IMR-90 (cell line): ENCODE data around the gene CD80. TPM values are rescaled to one million over a fixed set of nuclear protein-coding genes. Genes with fewer than 3 reads are reported as not detected.

ENCODE experiments used
- ATAC-seq: fragments of 200-7000 bp; cut with Tn5 transposase; 2 replicates; pipeline ENCODE4 v1.9.1; 2020; ENCODE audit warnings: low read depth, mild to moderate bottlenecking, moderate library complexity
- BruUV-seq: library from RNA; stranded (reverse); fragments of 400-500 nt; replicated peaks from 2 replicates; lab custom pipeline; 2021; lab: Mats Ljungman, UMichigan
- CTCF ChIA-PET: fragments of 300-600 bp; formaldehyde crosslinking; extraction: SDS; loops from one replicate; lab custom pipeline; 2021; ENCODE audit warnings: antibody characterized with exemption; lab: Yijun Ruan, JAX
- POLR2A ChIA-PET: fragments of 300-600 bp; sonication (Branson Sonifier 250); formaldehyde crosslinking; loops from one replicate; lab custom pipeline; 2022; ENCODE audit warnings: antibody characterized with exemption; ENCODE audit not compliant: unreplicated experiment; lab: Charles Lee
- DNase-seq: peaks from one replicate; pipeline ENCODE4 v3.0.0; 2013
- H2AFZ ChIP-seq: replicated peaks from 2 replicates; pipeline ENCODE3; 2013; ENCODE audit warnings: low read length, mild to moderate bottlenecking; ENCODE audit not compliant: poor library complexity
- H2AK5ac ChIP-seq: 2 replicates; pipeline ENCODE4 v1.6.1; 2013; ENCODE audit warnings: low read depth, low read length, inconsistent platforms
- H2AK9ac ChIP-seq: replicated peaks from 2 replicates; pipeline ENCODE3; 2013; ENCODE audit warnings: mild to moderate bottlenecking, low read depth, low read length, moderate library complexity; ENCODE audit not compliant: poor library complexity
- H2BK120ac ChIP-seq: 2 replicates; pipeline ENCODE4 v1.6.1; 2013; ENCODE audit warnings: low read depth, low read length, inconsistent platforms
- H2BK15ac ChIP-seq: 3 replicates; pipeline ENCODE4 v1.6.1; 2013; ENCODE audit warnings: low read depth, low read length, inconsistent platforms
- H2BK20ac ChIP-seq: 2 replicates; pipeline ENCODE4 v1.6.1; 2013; ENCODE audit warnings: low read depth, mild to moderate bottlenecking, inconsistent platforms, low read length, moderate library complexity
- H2BK5ac ChIP-seq: 2 replicates; pipeline ENCODE4 v1.6.1; 2013; ENCODE audit warnings: mild to moderate bottlenecking, low read depth, low read length, inconsistent platforms; ENCODE audit not compliant: poor library complexity, severe bottlenecking
- H3K14ac ChIP-seq: replicated peaks from 2 replicates; pipeline ENCODE4 v1.6.1; 2013; ENCODE audit warnings: low read depth, low read length, inconsistent platforms
- H3K18ac ChIP-seq: 2 replicates; pipeline ENCODE4 v1.6.1; 2013; ENCODE audit warnings: low read depth, low read length, control low read depth
- H3K23ac ChIP-seq: 2 replicates; pipeline ENCODE4 v1.6.1; 2013; ENCODE audit warnings: low read depth, low read length, inconsistent platforms
- H3K27ac ChIP-seq: 2 replicates; pipeline ENCODE4 v1.5.1; 2013; ENCODE audit warnings: mild to moderate bottlenecking, control low read depth, low read length; ENCODE audit not compliant: insufficient read depth
- H3K27me3 ChIP-seq: 2 replicates; pipeline ENCODE4 v1.6.1; 2013; ENCODE audit warnings: low read length; ENCODE audit not compliant: control insufficient read depth, insufficient read depth
- H3K36me3 ChIP-seq: 2 replicates; pipeline ENCODE4 v1.6.1; 2013; ENCODE audit warnings: low read length, mixed read lengths; ENCODE audit not compliant: control insufficient read depth, insufficient read depth
- H3K4ac ChIP-seq: 2 replicates; pipeline ENCODE4 v1.6.1; 2013; ENCODE audit warnings: low read depth, low read length, inconsistent platforms
- H3K4me1 ChIP-seq: 2 replicates; pipeline ENCODE4 v1.6.1; 2013; ENCODE audit warnings: low read length, mixed read lengths; ENCODE audit not compliant: control insufficient read depth, insufficient read depth
- H3K4me2 ChIP-seq: 2 replicates; pipeline ENCODE4 v1.6.1; 2013; ENCODE audit warnings: low read depth, mild to moderate bottlenecking, control low read depth, low read length, moderate library complexity
- H3K4me3 ChIP-seq: 2 replicates; pipeline ENCODE4 v1.5.1; 2013; ENCODE audit warnings: low read depth, mild to moderate bottlenecking, control low read depth, low read length, moderate library complexity; ENCODE audit not compliant: insufficient read depth
- H3K56ac ChIP-seq: 2 replicates; pipeline ENCODE4 v1.6.1; 2013; ENCODE audit warnings: low read length, inconsistent platforms; ENCODE audit not compliant: insufficient read depth; ENCODE audit errors: extremely low read depth
- H3K79me1 ChIP-seq, 2 experiments: 2 replicates each; pipeline ENCODE4 v1.6.1; 2013; ENCODE audit warnings: low read length in 2 of 2, inconsistent platforms in 1 of 2, low read depth in 1 of 2
- H3K9ac ChIP-seq: 2 replicates; pipeline ENCODE4 v1.6.1; 2013; ENCODE audit warnings: low read depth, low read length, control low read depth
- H3K9me1 ChIP-seq: 2 replicates; pipeline ENCODE4 v1.6.1; 2013; ENCODE audit warnings: low read length, inconsistent platforms; ENCODE audit not compliant: insufficient read depth
- H3K9me3 ChIP-seq: 2 replicates; pipeline ENCODE4 v1.6.1; 2013; ENCODE audit warnings: low read length; ENCODE audit not compliant: control insufficient read depth, insufficient read depth
- H4K20me1 ChIP-seq: 2 replicates; pipeline ENCODE4 v1.6.1; 2013; ENCODE audit warnings: low read length, inconsistent platforms; ENCODE audit not compliant: insufficient read depth
- H4K5ac ChIP-seq: 2 replicates; pipeline ENCODE4 v1.6.1; 2013; ENCODE audit warnings: mild to moderate bottlenecking, low read depth, low read length, control low read depth
- H4K8ac ChIP-seq, 2 experiments: 2 replicates each; pipeline ENCODE4 v1.6.1; 2013; ENCODE audit warnings: low read depth in 2 of 2, low read length in 2 of 2, control low read depth in 1 of 2, inconsistent platforms in 1 of 2
- H4K91ac ChIP-seq: 2 replicates; pipeline ENCODE4 v1.6.1; 2013; ENCODE audit warnings: low read depth, low read length, inconsistent platforms; ENCODE audit not compliant: insufficient read depth
- BHLHE40 ChIP-seq: fragments of 150-350 bp; IDR thresholded peaks from 2 replicates; pipeline ENCODE4 v1.6.1; 2016; ENCODE audit warnings: mild to moderate bottlenecking, low read depth, low read length
- CEBPB ChIP-seq: IDR thresholded peaks from 2 replicates; pipeline ENCODE4 v1.6.1; 2012; ENCODE audit warnings: low read depth, low read length, improper control_type of control experiment
- CHD1 ChIP-seq: IDR thresholded peaks from 2 replicates; pipeline ENCODE4 v1.6.1; 2012; ENCODE audit warnings: low read depth, low read length, improper control_type of control experiment
- ELK1 ChIP-seq: fragments of 150-350 bp; IDR thresholded peaks from 2 replicates; pipeline ENCODE4 v1.6.1; 2016; ENCODE audit warnings: low read depth, mild to moderate bottlenecking, low read length, moderate library complexity, borderline replicate concordance
- MAFK ChIP-seq: IDR thresholded peaks from 2 replicates; pipeline ENCODE4 v1.6.1; 2012; ENCODE audit warnings: low read depth, low read length, improper control_type of control experiment
- MAZ ChIP-seq: IDR thresholded peaks from 2 replicates; pipeline ENCODE4 v1.6.1; 2012; ENCODE audit warnings: low read depth, mild to moderate bottlenecking, low read length, improper control_type of control experiment, moderate library complexity, borderline replicate concordance
- MXI1 ChIP-seq: IDR thresholded peaks from 2 replicates; pipeline ENCODE4 v1.6.1; 2012; ENCODE audit warnings: low read depth, mild to moderate bottlenecking, low read length, moderate library complexity, borderline replicate concordance
- POLR2A ChIP-seq: IDR thresholded peaks from 2 replicates; pipeline ENCODE4 v1.6.1; 2012; ENCODE audit warnings: mild to moderate bottlenecking, low read depth, low read length
- RCOR1 ChIP-seq: IDR thresholded peaks from 2 replicates; pipeline ENCODE4 v1.6.1; 2012; ENCODE audit warnings: mild to moderate bottlenecking, low read length, improper control_type of control experiment; ENCODE audit not compliant: insufficient replicate concordance
- RFX5 ChIP-seq: IDR thresholded peaks from 2 replicates; pipeline ENCODE4 v1.8.0; 2012; ENCODE audit warnings: low read depth, mild to moderate bottlenecking, low read length, moderate library complexity
- SMC3 ChIP-seq: fragments of 150-350 bp; IDR thresholded peaks from 2 replicates; pipeline ENCODE4 v1.6.1; 2016; ENCODE audit warnings: low read depth, mild to moderate bottlenecking, antibody characterized with exemption, low read length, moderate library complexity
- USF2 ChIP-seq: fragments of 150-350 bp; IDR thresholded peaks from 2 replicates; pipeline ENCODE4 v1.6.1; 2017; ENCODE audit warnings: mild to moderate bottlenecking, antibody characterized with exemption, low read length, low read depth
- WGBS, 2 experiments: methylation state at CpG; one replicate each; pipeline versions ENCODE4 v1.1.5 to v1.1.7; 2013; ENCODE audit warnings: missing lambda C conversion rate in 2 of 2; ENCODE audit not compliant: insufficient read length in 1 of 2; ENCODE audit errors: extremely low coverage in 2 of 2; 5-methylcytosine and 5-hydroxymethylcytosine counted together
- dilution Hi-C: fragments of 300-500 bp; cut with HindIII; formaldehyde crosslinking; loops from one replicate; pipeline ENCODE4 v1.14.3; 2018; ENCODE audit warnings: low sequenced_read_pairs; ENCODE audit not compliant: unreplicated experiment
- in situ Hi-C: fragments of 300-500 bp; cut with MboI; formaldehyde crosslinking; loops from 3 replicates; pipeline ENCODE4 v1.14.3; 2019; ENCODE audit warnings: low sequenced_read_pairs, inconsistent platforms, mixed read lengths
- intact Hi-C: fragments of 100-400 bp; cut with micrococcal nuclease; formaldehyde crosslinking; loops from 2 replicates; pipeline ENCODE4 v1.10.0; 2022
- polyA plus RNA-seq, 3 experiments: library from polyadenylated mRNA; depleted of rRNA; stranded (reverse); fragments of >200 nt; gene quantifications; 2 replicates each; pipeline ENCODE4 v1.2.3, GENCODE V29; 2012; ENCODE audit warnings: low replicate concordance in 1 of 3
- total RNA-seq: library from RNA; depleted of rRNA; stranded (reverse); fragments of >200 nt; gene quantifications from 2 replicates; pipeline ENCODE4 v1.2.3, GENCODE V29; 2012

The CD80 gene
- total and polyA plus RNA-seq, 2 of the 4 experiments (the other 2 are of a cell fraction), result not detected

- Histone ChIP-seq H2AK5ac (no peak overlapping the region), H3K23ac (no peak overlapping the region), H2BK15ac (no peak overlapping the region), H3K27ac (no peak overlapping the region), H3K4ac (no peak overlapping the region), H4K8ac (no peak overlapping the region), H3K4me2 (no peak overlapping the region), H3K36me3 (peaks cover 7% of the 10 kb centered on the region), H3K9ac (no peak overlapping the region), H2AFZ (no peak overlapping the region), H3K4me1 (no peaks in the 10 kb centered on the region), H3K27me3 (no peaks in the 10 kb centered on the region), H2AK9ac (no peak overlapping the region), H3K9me3 (no peaks in the 10 kb centered on the region), H2BK120ac (no peak overlapping the region), H3K4me3 (no peak overlapping the region), H3K14ac (no peak overlapping the region), H3K79me1 (no peaks in the 10 kb centered on the region), H3K56ac (no peak overlapping the region), H2BK20ac (no peak overlapping the region), H2BK5ac (no peak overlapping the region), H4K91ac (no peak overlapping the region), H4K20me1 (no peaks in the 10 kb centered on the region), H3K18ac (no peak overlapping the region), H4K5ac (no peak overlapping the region), H3K9me1 (no peaks in the 10 kb centered on the region)
- no peak for DNase-seq
- no CpG with 5 or more reads among the region's 2 CpGs for WGBS, 2 experiments
- no peak for ATAC-seq
- TF ChIP-seq MXI1 (no peak), BHLHE40 (no peak), MAZ (no peak), MAFK (no peak), RFX5 (no peak), ELK1 (no peak), SMC3 (no peak), CEBPB (no peak), CHD1 (no peak), RCOR1 (no peak), POLR2A (no peak), USF2 (no peak)
- no TSS peak for BruUV-seq
- ChIA-PET POLR2A (no interaction called here), CTCF (no interaction called here)
- dilution Hi-C loops (no loop called here), in situ Hi-C loops (no loop called here), intact Hi-C loops (no loop called here)
These were observed 69.3 kb downstream of the CD80 start for GRCh38 chr3:119490153-119490552.
